OCI-LY3 (cell line): ENCODE measurements around the gene EYS.

Source experiments
- CTCF ChIP-seq: fragments of 200-600, 300-600 bp; sonication (generic); IDR thresholded peaks from 2 replicates; pipeline ENCODE4 v1.5.1; 2014; ENCODE audit warnings: antibody characterized with exemption, low read length, low read depth
- EZH2phosphoT487 ChIP-seq: fragments of 200-600 bp; shearing (Covaris generic); IDR thresholded peaks from 2 replicates; pipeline ENCODE4 v1.6.1; 2018; ENCODE audit warnings: antibody characterized with exemption, mixed run types, low read depth

GRCh38 chr6:64299176-64299575 lies 1407.8 kb downstream of the EYS start:
- TF ChIP-seq CTCF (no peak), EZH2phosphoT487 (no peak)
